Measurements from ENCODE around the gene TP53INP2. TPM values are rescaled to one million over a fixed set of nuclear protein-coding genes. Genes with fewer than 3 reads are reported as not detected.

The TP53INP2 gene
- total and polyA plus RNA-seq, 2 of the 13 experiments (the other 11 are each of a cell fraction or from before 2014, with no cell fraction given), result 5.2 to 18.8 TPM

- TF ChIP-seq ZNF318 (CRISPR knock-in tag; IDR thresholded peaks at IDR 0.05), result no peak
- peak; percentile 45; the same call in 1 of the 2 replicates for TF ChIP-seq HMG20B (CRISPR knock-in tag; conservative IDR thresholded peaks at IDR 0.05)
- peak; percentile 79; the same call in 1 of the 2 replicates for TF ChIP-seq MEIS1 (CRISPR knock-in tag; IDR thresholded peaks at IDR 0.05; ENCODE audit: borderline replicate concordance)
- TF ChIP-seq ZBTB7B (CRISPR knock-in tag; IDR thresholded peaks at IDR 0.05), result peak; percentile 8; the same call in 1 of the 2 replicates
- no peak for TF ChIP-seq RFXAP (CRISPR knock-in tag; IDR thresholded peaks at IDR 0.05; ENCODE audit: borderline replicate concordance)
- no peak for TF ChIP-seq ZFP1 (CRISPR knock-in tag; IDR thresholded peaks at IDR 0.05)
- TF ChIP-seq ARID3A (IDR thresholded peaks at IDR 0.05; ENCODE audit: low read depth, low read length), result 0 out of 2 replicates have a peak, but pooled peaks have one; percentile 13
- TF ChIP-seq ZNF7 (CRISPR knock-in tag; IDR thresholded peaks at IDR 0.05), result peak; percentile 83
- TF ChIP-seq ZNF24 (IDR thresholded peaks at IDR 0.05), result peak; percentile 84
- TF ChIP-seq DNMT3B (CRISPR knock-in tag; conservative IDR thresholded peaks at IDR 0.05), result peak; percentile 54; the same call in 1 of the 2 replicates
- 0 out of 2 replicates have a peak, but pooled peaks have one; percentile 40 for TF ChIP-seq ZNF350 (CRISPR knock-in tag; IDR thresholded peaks at IDR 0.05; ENCODE audit: borderline replicate concordance, low read depth)
- TF ChIP-seq HNRNPH1 (optimal IDR thresholded peaks at IDR 0.05; ENCODE audit: low read depth, low read length), result no peak
- TF ChIP-seq ZNF142 (CRISPR knock-in tag; IDR thresholded peaks at IDR 0.05), result no peak
- TF ChIP-seq ZNF329 (CRISPR knock-in tag; IDR thresholded peaks at IDR 0.05; ENCODE audit: low read depth), result peak; percentile 16; the same call in 1 of the 2 replicates
These were observed 8.5 kb downstream of the TP53INP2 start (continued) for GRCh38 chr20:34712525-34713192.
